ENCODE results near the gene TRAF3.

TRAF3 gene

GRCh38 chr14:102920273-102920997, 143.2 kb downstream of the TRAF3 start:
- TF ChIP-seq USF1 (IDR thresholded peaks at IDR 0.05) (no peak), REST (IDR thresholded peaks at IDR 0.05; ENCODE audit: low read depth) (no peak), TCF12 (IDR thresholded peaks at IDR 0.05; ENCODE audit: low read depth) (no peak), MAX (IDR thresholded peaks at IDR 0.05) (no peak), TEAD4 (IDR thresholded peaks at IDR 0.05) (no peak), TAF1 (IDR thresholded peaks at IDR 0.05; ENCODE audit: low read depth) (no peak), EP300 (IDR thresholded peaks at IDR 0.05; ENCODE audit: borderline replicate concordance) (no peak), NFIC (IDR thresholded peaks at IDR 0.05) (no peak)

GRCh38 chr14:102920998-102921304, 143.7 kb downstream of the TRAF3 start:
- TF ChIP-seq TCF12 (IDR thresholded peaks at IDR 0.05; ENCODE audit: low read depth), result no peak
- TF ChIP-seq NFIC (IDR thresholded peaks at IDR 0.05), result no peak
- TF ChIP-seq CEBPB (IDR thresholded peaks at IDR 0.05), result no peak
- TF ChIP-seq FOXM1 (IDR thresholded peaks at IDR 0.05; ENCODE audit: borderline replicate concordance, low read depth), result no peak
- no peak for TF ChIP-seq YY1 (IDR thresholded peaks at IDR 0.05; ENCODE audit: low read depth)
- no peak for TF ChIP-seq TAF1 (IDR thresholded peaks at IDR 0.05; ENCODE audit: low read depth)
- TF ChIP-seq REST (IDR thresholded peaks at IDR 0.05; ENCODE audit: low read depth), result no peak

GRCh38 chr14:102922490-102923200, 145.4 kb downstream of the TRAF3 start, which contains the start of gene AMN:
AMN (plus strand) TSS chr14:102922663; CDS start chr14:102922689, 26 bp downstream.
- TF ChIP-seq REST (IDR thresholded peaks at IDR 0.05; ENCODE audit: low read depth), result no peak
- no peak for TF ChIP-seq RAD21 (IDR thresholded peaks at IDR 0.05; ENCODE audit: low read depth)
- no peak for TF ChIP-seq CREB1 (IDR thresholded peaks at IDR 0.05; ENCODE audit: low read depth)
- no peak for TF ChIP-seq EP300 (IDR thresholded peaks at IDR 0.05; ENCODE audit: borderline replicate concordance)
- TF ChIP-seq TAF1 (IDR thresholded peaks at IDR 0.05; ENCODE audit: low read depth), result no peak
- no peak for TF ChIP-seq TEAD4 (IDR thresholded peaks at IDR 0.05)
- TF ChIP-seq NFIC (IDR thresholded peaks at IDR 0.05), result no peak
- TF ChIP-seq YY1 (IDR thresholded peaks at IDR 0.05; ENCODE audit: low read depth), result no peak
- no peak for TF ChIP-seq CEBPB (IDR thresholded peaks at IDR 0.05)
- TF ChIP-seq MAX (IDR thresholded peaks at IDR 0.05), result no peak

- TF ChIP-seq NFIC (IDR thresholded peaks at IDR 0.05) (no peak), RAD21 (IDR thresholded peaks at IDR 0.05; ENCODE audit: low read depth) (no peak), EGR1 (IDR thresholded peaks at IDR 0.05) (no peak), EP300 (IDR thresholded peaks at IDR 0.05; ENCODE audit: borderline replicate concordance) (no peak), MAX (IDR thresholded peaks at IDR 0.05) (no peak), CREB1 (IDR thresholded peaks at IDR 0.05; ENCODE audit: low read depth) (no peak), TEAD4 (IDR thresholded peaks at IDR 0.05) (no peak), TAF1 (IDR thresholded peaks at IDR 0.05; ENCODE audit: low read depth) (no peak), FOXM1 (IDR thresholded peaks at IDR 0.05; ENCODE audit: borderline replicate concordance, low read depth) (no peak), ZBTB7A (IDR thresholded peaks at IDR 0.05; ENCODE audit: low read depth) (no peak), CEBPB (IDR thresholded peaks at IDR 0.05) (no peak), REST (IDR thresholded peaks at IDR 0.05; ENCODE audit: low read depth) (no peak), USF1 (IDR thresholded peaks at IDR 0.05) (no peak)
Observed at GRCh38 chr14:102923201-102923924, 146.1 kb downstream of the TRAF3 start.
